ENCODE data around the gene TRAP1. TPM values are rescaled to one million over a fixed set of nuclear protein-coding genes. Genes with fewer than 3 reads are reported as not detected.

The TRAP1 gene
- total and polyA plus RNA-seq, 2 experiments from 2014 or later = 143 to 228 TPM

DNA sequence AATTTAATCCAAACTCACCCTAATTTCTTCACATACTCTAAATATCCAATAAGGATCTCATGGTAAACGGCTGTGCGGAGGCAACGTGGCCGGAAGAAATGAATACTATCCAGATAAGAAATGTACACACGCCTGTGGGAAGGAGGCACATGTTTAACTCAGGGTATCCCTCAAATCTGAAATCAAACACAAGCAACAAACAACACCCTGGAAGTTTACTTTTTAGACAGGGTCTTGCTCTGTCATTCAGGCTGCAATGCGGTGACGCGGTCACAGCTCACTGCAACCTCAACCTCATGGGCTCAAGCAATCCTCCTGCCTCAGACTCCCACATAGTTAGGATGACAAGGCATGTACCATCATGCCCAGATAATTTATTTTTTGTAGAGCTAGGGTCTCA is 21.2 kb upstream of the TRAP1 start:
- Mint-ChIP-seq H3K27me3 (ENCODE audit: insufficient read depth, low read depth, poor library complexity) (peaks cover 8% of the 10 kb centered on the region), H3K27ac (no peak overlapping the region; the same call in 1 of the 2 replicates), H3K36me3 (ENCODE audit: low read depth) (peaks cover 85% of the 10 kb centered on the region), H3K4me3 (no peak overlapping the region), H3K9me3 (no peaks in the 10 kb centered on the region), H3K4me1 (peaks cover 2% of the 10 kb centered on the region; the same call in 2 of the 3 replicates)
- no peak for ATAC-seq
- no peak overlapping the region for H3K4me2 ChIP-seq
- no peak overlapping the region for H3K4me3 ChIP-seq
- no peaks in the 10 kb centered on the region for H3K4me1 ChIP-seq (ENCODE audit: insufficient read depth)
- H3K27ac ChIP-seq (ENCODE audit: low read depth) = peak overlapping the region; percentile 55; the same call in 1 of the 2 replicates
- H3K27me3 ChIP-seq (ENCODE audit: insufficient read depth) = no peaks in the 10 kb centered on the region
- 0 out of 2 replicates have a peak, but pooled peaks cover 4% of the 10 kb centered on the region for H3F3A ChIP-seq (replicated peaks; ENCODE audit: low read depth)
- H2AFZ ChIP-seq = no peak overlapping the region
- TF ChIP-seq POLR2AphosphoS5 (IDR thresholded peaks at IDR 0.05; ENCODE audit: low read depth) (no peak), CREB1 (CRISPR knock-in tag; IDR thresholded peaks at IDR 0.05; ENCODE audit: low read depth) (no peak)
- TF ChIP-seq, protein P1, sequence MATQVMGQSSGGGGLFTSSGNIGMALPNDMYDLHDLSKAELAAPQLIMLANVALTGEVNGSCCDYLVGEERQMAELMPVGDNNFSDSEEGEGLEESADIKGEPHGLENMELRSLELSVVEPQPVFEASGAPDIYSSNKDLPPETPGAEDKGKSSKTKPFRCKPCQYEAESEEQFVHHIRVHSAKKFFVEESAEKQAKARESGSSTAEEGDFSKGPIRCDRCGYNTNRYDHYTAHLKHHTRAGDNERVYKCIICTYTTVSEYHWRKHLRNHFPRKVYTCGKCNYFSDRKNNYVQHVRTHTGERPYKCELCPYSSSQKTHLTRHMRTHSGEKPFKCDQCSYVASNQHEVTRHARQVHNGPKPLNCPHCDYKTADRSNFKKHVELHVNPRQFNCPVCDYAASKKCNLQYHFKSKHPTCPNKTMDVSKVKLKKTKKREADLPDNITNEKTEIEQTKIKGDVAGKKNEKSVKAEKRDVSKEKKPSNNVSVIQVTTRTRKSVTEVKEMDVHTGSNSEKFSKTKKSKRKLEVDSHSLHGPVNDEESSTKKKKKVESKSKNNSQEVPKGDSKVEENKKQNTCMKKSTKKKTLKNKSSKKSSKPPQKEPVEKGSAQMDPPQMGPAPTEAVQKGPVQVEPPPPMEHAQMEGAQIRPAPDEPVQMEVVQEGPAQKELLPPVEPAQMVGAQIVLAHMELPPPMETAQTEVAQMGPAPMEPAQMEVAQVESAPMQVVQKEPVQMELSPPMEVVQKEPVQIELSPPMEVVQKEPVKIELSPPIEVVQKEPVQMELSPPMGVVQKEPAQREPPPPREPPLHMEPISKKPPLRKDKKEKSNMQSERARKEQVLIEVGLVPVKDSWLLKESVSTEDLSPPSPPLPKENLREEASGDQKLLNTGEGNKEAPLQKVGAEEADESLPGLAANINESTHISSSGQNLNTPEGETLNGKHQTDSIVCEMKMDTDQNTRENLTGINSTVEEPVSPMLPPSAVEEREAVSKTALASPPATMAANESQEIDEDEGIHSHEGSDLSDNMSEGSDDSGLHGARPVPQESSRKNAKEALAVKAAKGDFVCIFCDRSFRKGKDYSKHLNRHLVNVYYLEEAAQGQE (IDR thresholded peaks at IDR 0.05; ENCODE audit: unreplicated experiment) = no peak
- TF ChIP-seq, protein P2, sequence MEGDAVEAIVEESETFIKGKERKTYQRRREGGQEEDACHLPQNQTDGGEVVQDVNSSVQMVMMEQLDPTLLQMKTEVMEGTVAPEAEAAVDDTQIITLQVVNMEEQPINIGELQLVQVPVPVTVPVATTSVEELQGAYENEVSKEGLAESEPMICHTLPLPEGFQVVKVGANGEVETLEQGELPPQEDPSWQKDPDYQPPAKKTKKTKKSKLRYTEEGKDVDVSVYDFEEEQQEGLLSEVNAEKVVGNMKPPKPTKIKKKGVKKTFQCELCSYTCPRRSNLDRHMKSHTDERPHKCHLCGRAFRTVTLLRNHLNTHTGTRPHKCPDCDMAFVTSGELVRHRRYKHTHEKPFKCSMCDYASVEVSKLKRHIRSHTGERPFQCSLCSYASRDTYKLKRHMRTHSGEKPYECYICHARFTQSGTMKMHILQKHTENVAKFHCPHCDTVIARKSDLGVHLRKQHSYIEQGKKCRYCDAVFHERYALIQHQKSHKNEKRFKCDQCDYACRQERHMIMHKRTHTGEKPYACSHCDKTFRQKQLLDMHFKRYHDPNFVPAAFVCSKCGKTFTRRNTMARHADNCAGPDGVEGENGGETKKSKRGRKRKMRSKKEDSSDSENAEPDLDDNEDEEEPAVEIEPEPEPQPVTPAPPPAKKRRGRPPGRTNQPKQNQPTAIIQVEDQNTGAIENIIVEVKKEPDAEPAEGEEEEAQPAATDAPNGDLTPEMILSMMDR (conservative IDR thresholded peaks at IDR 0.05; ENCODE audit: low read depth in 2 of 2) = no peak
- no peaks in the 10 kb centered on the region for H3K9me2 ChIP-seq (ENCODE audit: insufficient read depth)
- H3K79me2 ChIP-seq (replicated peaks; ENCODE audit: insufficient read depth) = no peaks in the 10 kb centered on the region
- peaks cover 40% of the 10 kb centered on the region for H3K36me3 ChIP-seq (ENCODE audit: insufficient read depth)
- no peaks in the 10 kb centered on the region for H4K20me1 ChIP-seq (replicated peaks; ENCODE audit: insufficient read depth)
- no peak for DNase-seq (ENCODE audit: low spot score)

DNA sequence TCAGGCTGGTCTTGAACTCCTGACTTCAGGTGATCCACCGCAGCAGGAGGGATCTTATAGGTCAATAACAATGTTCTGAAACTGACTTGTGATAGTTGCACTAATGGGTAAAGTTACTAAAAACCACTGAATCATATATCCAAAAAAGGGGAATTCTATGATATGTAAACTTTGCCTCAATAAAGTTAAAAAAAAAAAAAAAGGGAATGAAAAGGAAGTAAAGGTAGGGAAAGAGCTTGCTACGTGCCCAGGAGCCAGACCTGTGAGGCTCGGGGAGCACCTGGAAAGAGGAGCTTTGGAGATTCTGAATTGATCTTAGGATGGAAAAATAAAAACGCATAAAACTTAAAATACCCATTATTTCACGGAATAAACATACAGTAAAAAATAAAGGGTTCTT is 20.8 kb upstream of the TRAP1 start:
- DNase-seq (ENCODE audit: low spot score) (no peak), ATAC-seq (no peak)
- Histone ChIP-seq H2AFZ (no peak overlapping the region), H3K27me3 (ENCODE audit: insufficient read depth) (no peaks in the 10 kb centered on the region), H4K20me1 (replicated peaks; ENCODE audit: insufficient read depth) (no peaks in the 10 kb centered on the region), H3K27ac (ENCODE audit: low read depth) (no peak overlapping the region), H3K4me2 (no peak overlapping the region), H3F3A (replicated peaks; ENCODE audit: low read depth) (0 out of 2 replicates have a peak, but pooled peaks cover 4% of the 10 kb centered on the region), H3K79me2 (replicated peaks; ENCODE audit: insufficient read depth) (no peaks in the 10 kb centered on the region), H3K9me2 (ENCODE audit: insufficient read depth) (no peaks in the 10 kb centered on the region), H3K4me3 (no peak overlapping the region), H3K4me1 (ENCODE audit: insufficient read depth) (no peaks in the 10 kb centered on the region), H3K36me3 (ENCODE audit: insufficient read depth) (peaks cover 40% of the 10 kb centered on the region)
- H3K27ac Mint-ChIP-seq = no peak overlapping the region
- H3K4me1 Mint-ChIP-seq = peaks cover 2% of the 10 kb centered on the region; the same call in 2 of the 3 replicates
- H3K9me3 Mint-ChIP-seq = no peaks in the 10 kb centered on the region
- peaks cover 85% of the 10 kb centered on the region for H3K36me3 Mint-ChIP-seq (ENCODE audit: low read depth)
- H3K4me3 Mint-ChIP-seq = no peak overlapping the region
- peaks cover 8% of the 10 kb centered on the region for H3K27me3 Mint-ChIP-seq (ENCODE audit: insufficient read depth, low read depth, poor library complexity)
- TF ChIP-seq, protein P1 (IDR thresholded peaks at IDR 0.05; ENCODE audit: unreplicated experiment) = no peak
- TF ChIP-seq, protein P3, sequence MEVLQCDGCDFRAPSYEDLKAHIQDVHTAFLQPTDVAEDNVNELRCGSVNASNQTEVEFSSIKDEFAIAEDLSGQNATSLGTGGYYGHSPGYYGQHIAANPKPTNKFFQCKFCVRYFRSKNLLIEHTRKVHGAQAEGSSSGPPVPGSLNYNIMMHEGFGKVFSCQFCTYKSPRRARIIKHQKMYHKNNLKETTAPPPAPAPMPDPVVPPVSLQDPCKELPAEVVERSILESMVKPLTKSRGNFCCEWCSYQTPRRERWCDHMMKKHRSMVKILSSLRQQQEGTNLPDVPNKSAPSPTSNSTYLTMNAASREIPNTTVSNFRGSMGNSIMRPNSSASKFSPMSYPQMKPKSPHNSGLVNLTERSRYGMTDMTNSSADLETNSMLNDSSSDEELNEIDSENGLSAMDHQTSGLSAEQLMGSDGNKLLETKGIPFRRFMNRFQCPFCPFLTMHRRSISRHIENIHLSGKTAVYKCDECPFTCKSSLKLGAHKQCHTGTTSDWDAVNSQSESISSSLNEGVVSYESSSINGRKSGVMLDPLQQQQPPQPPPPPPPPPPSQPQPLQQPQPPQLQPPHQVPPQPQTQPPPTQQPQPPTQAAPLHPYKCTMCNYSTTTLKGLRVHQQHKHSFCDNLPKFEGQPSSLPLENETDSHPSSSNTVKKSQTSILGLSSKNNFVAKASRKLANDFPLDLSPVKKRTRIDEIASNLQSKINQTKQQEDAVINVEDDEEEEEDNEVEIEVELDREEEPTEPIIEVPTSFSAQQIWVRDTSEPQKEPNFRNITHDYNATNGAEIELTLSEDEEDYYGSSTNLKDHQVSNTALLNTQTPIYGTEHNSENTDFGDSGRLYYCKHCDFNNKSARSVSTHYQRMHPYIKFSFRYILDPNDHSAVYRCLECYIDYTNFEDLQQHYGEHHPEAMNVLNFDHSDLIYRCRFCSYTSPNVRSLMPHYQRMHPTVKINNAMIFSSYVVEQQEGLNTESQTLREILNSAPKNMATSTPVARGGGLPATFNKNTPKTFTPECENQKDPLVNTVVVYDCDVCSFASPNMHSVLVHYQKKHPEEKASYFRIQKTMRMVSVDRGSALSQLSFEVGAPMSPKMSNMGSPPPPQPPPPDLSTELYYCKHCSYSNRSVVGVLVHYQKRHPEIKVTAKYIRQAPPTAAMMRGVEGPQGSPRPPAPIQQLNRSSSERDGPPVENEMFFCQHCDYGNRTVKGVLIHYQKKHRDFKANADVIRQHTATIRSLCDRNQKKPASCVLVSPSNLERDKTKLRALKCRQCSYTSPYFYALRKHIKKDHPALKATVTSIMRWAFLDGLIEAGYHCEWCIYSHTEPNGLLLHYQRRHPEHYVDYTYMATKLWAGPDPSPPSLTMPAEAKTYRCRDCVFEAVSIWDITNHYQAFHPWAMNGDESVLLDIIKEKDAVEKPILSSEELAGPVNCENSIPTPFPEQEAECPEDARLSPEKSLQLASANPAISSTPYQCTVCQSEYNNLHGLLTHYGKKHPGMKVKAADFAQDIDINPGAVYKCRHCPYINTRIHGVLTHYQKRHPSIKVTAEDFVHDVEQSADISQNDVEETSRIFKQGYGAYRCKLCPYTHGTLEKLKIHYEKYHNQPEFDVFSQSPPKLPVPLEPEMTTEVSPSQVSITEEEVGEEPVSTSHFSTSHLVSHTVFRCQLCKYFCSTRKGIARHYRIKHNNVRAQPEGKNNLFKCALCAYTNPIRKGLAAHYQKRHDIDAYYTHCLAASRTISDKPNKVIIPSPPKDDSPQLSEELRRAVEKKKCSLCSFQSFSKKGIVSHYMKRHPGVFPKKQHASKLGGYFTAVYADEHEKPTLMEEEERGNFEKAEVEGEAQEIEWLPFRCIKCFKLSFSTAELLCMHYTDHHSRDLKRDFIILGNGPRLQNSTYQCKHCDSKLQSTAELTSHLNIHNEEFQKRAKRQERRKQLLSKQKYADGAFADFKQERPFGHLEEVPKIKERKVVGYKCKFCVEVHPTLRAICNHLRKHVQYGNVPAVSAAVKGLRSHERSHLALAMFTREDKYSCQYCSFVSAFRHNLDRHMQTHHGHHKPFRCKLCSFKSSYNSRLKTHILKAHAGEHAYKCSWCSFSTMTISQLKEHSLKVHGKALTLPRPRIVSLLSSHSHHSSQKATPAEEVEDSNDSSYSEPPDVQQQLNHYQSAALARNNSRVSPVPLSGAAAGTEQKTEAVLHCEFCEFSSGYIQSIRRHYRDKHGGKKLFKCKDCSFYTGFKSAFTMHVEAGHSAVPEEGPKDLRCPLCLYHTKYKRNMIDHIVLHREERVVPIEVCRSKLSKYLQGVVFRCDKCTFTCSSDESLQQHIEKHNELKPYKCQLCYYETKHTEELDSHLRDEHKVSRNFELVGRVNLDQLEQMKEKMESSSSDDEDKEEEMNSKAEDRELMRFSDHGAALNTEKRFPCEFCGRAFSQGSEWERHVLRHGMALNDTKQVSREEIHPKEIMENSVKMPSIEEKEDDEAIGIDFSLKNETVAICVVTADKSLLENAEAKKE (CRISPR knock-in tag; IDR thresholded peaks at IDR 0.05) = no peak
